Stimulated activated CD8-positive, alpha-beta memory T cell treated with anti-CD3 and anti-CD28 coated beads, Interleukin-4, amount 100 ng/mL, for 1 hour (primary cell): ENCODE results near the gene PSMA1.
A peak's percentile ranks its signal among the peaks of the same experiment; 100 is the strongest.
"Not testable (repeated sequence)": the region's sequence is repeated elsewhere in the genome, so short reads cannot be mapped to it uniquely, and the experiment has no call there.

Experiments used
- DNase-seq, 2 donors: peaks; one replicate each; pipeline ENCODE4 v3.0.0-alpha.2; 2020; ENCODE audit warnings: low read depth in 2 of 2, low spot score in 1 of 2

PSMA1 gene

GRCh38 chr11:14535166-14535565, 15.0 kb upstream of the PSMA1 start:
- not testable (repeated sequence) for DNase-seq

- no peak for DNase-seq
Observed at GRCh38 chr11:14529951-14530350, 9.8 kb upstream of the PSMA1 start.

- DNase-seq, result no peak
Observed at GRCh38 chr11:14529321-14529720, 9.1 kb upstream of the PSMA1 start.

GRCh38 chr11:14522801-14523200, 2.6 kb upstream of the PSMA1 start:
- DNase-seq, result no peak

GRCh38 chr11:14522245-14522644, 2.1 kb upstream of the PSMA1 start:
- DNase-seq, result no peak

GRCh38 chr11:14520747-14521151, 563 bp upstream of the PSMA1 start:
- DNase-seq, result no peak

GRCh38 chr11:14519597-14519916, 629 bp downstream of the PSMA1 start:
- DNase-seq, result no peak

GRCh38 chr11:14518820-14519219, 1.4 kb downstream of the PSMA1 start:
- DNase-seq, result no peak

- no peak for DNase-seq
Observed at GRCh38 chr11:14513800-14514199, 6.4 kb downstream of the PSMA1 start.

- no peak for DNase-seq
Observed at GRCh38 chr11:14506532-14506931, 13.7 kb downstream of the PSMA1 start.

- DNase-seq, result no peak
Observed at GRCh38 chr11:14503023-14503422, 17.2 kb downstream of the PSMA1 start.

- no peak for DNase-seq
Observed at GRCh38 chr11:14502039-14502438, 18.1 kb downstream of the PSMA1 start.

GRCh38 chr11:14500181-14500651, 20.0 kb downstream of the PSMA1 start:
- DNase-seq, result peak; percentile 23 to 25

- peak; percentile 83 for DNase-seq
Observed at GRCh38 chr11:14499560-14500180, 20.5 kb downstream of the PSMA1 start, which contains the start of gene COPB1. COPB1 (minus strand) TSS chr11:14499811; CDS start chr11:14498928, 883 bp downstream.

- peak; percentile 1 to 21 for DNase-seq
Observed at GRCh38 chr11:14499178-14499559, 21.0 kb downstream of the PSMA1 start.

GRCh38 chr11:14480716-14481115, 39.5 kb downstream of the PSMA1 start:
- no peak for DNase-seq

- no peak for DNase-seq
Observed at GRCh38 chr11:14471127-14471526, 49.1 kb downstream of the PSMA1 start.

- no peak for DNase-seq
Observed at GRCh38 chr11:14463623-14464022, 56.6 kb downstream of the PSMA1 start.

- DNase-seq, result no peak
Observed at GRCh38 chr11:14460147-14460546, 60.0 kb downstream of the PSMA1 start.

GRCh38 chr11:14458377-14458776, 61.8 kb downstream of the PSMA1 start:
- no peak for DNase-seq

- no peak for DNase-seq
Observed at GRCh38 chr11:14455648-14456430, 64.3 kb downstream of the PSMA1 start.
